Naive B cell (primary cell): ENCODE data around the gene DUSP9. TPM values are rescaled to one million over a fixed set of nuclear protein-coding genes. Genes with fewer than 3 reads are reported as not detected.
A peak's percentile ranks its signal among the peaks of the same experiment; 100 is the strongest.

Source experiments
- ATAC-seq, 2 donors: fragments of 150-1000 bp; cut with Tn5 transposase; 2 replicates each; pipeline ENCODE4 v1.10.0; 2021; ENCODE audit warnings: low read depth in 2 of 2, mild to moderate bottlenecking in 2 of 2, moderate library complexity in 2 of 2
- DNase-seq: peaks from one replicate; pipeline ENCODE4 v3.0.0; 2022
- H3K27ac Mint-ChIP-seq, 6 donors: one replicate each; pipeline ENCODE4 v1.8.0; 2020 to 2022; ENCODE audit warnings: mild to moderate bottlenecking in 6 of 6, mixed read lengths in 6 of 6, moderate library complexity in 5 of 6, inconsistent platforms in 2 of 6
- H3K27me3 Mint-ChIP-seq, 3 donors: one replicate each; pipeline ENCODE4 v1.8.0; 2021 to 2022; ENCODE audit warnings: mixed read lengths in 3 of 3, mild to moderate bottlenecking in 1 of 3
- H3K36me3 Mint-ChIP-seq, 2 donors: one replicate each; pipeline ENCODE4 v1.8.0; 2020 to 2022; ENCODE audit warnings: mixed read lengths in 2 of 2, inconsistent platforms in 1 of 2, mild to moderate bottlenecking in 1 of 2
- H3K4me1 Mint-ChIP-seq, 3 donors: one replicate each; pipeline ENCODE4 v1.8.0; 2020 to 2022; ENCODE audit warnings: mixed read lengths in 3 of 3, inconsistent platforms in 1 of 3, mild to moderate bottlenecking in 1 of 3, moderate library complexity in 1 of 3
- H3K4me3 Mint-ChIP-seq, 8 donors: one replicate each; pipeline ENCODE4 v1.8.0; 2020 to 2022; ENCODE audit warnings: mild to moderate bottlenecking in 8 of 8, mixed read lengths in 8 of 8, moderate library complexity in 8 of 8, inconsistent platforms in 2 of 8
- H3K9me3 Mint-ChIP-seq, 7 donors: one replicate each; pipeline ENCODE4 v1.8.0; 2020 to 2022; ENCODE audit warnings: mixed read lengths in 7 of 7, mild to moderate bottlenecking in 5 of 7, inconsistent platforms in 2 of 7, moderate library complexity in 1 of 7
- polyA plus RNA-seq, 6 donors: library from polyadenylated mRNA; unstranded; fragments of 300-500 nt; fragmentation: Illumina TruSeq; gene quantifications; one replicate each; pipeline ENCODE4 v1.2.3, GENCODE V29; 2021; ENCODE audit warnings: low read depth in 6 of 6

DUSP9 gene
- polyA plus RNA-seq, 6 donors from 2014 or later = not detected

- no peak overlapping the region for H3K4me3 Mint-ChIP-seq
- peaks cover 3 to 23% (median 16%) of the 10 kb centered on the region in 3 donors for H3K27me3 Mint-ChIP-seq
- ATAC-seq = peak; percentile 56 to 62
- peaks cover 0 to 11% (median 4%) of the 10 kb centered on the region in 7 donors for H3K9me3 Mint-ChIP-seq
- peak overlapping the region in 2 of 6 donors; percentile 12 to 60 for H3K27ac Mint-ChIP-seq
- H3K36me3 Mint-ChIP-seq = peaks cover 0 to 5% of the 10 kb centered on the region in 2 donors
- DNase-seq = no peak
- peaks cover 0 to 3% (median 3%) of the 10 kb centered on the region in 3 donors for H3K4me1 Mint-ChIP-seq
These were observed 11.0 kb upstream of the DUSP9 start for GRCh38 chrX:153635788-153636668.

DNA sequence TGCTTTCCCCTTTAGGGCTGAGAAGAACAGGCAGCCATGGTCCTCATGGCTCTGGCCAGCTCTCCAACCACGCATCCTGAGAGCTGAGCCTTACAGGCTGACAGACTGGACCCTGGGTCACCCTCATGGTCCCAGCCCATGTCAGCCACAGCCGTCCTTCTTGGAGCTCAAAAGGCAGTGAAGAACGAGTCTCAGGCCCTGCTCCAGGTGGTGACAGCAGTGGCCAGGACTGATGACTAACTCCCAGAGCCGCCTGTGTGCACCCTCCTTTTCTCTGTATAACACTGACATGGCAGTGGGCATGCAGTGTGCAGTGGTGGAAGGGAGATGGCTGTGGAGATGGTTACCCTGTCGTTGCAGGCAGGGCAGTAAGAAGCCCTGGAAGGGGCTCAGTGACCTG is 10.3 kb upstream of the DUSP9 start:
- H3K27me3 Mint-ChIP-seq = peaks cover 4 to 29% (median 23%) of the 10 kb centered on the region in 3 donors

GRCh38 chrX:153637121-153638040 is 9.6 kb upstream of the DUSP9 start:
- peaks cover 4 to 30% (median 25%) of the 10 kb centered on the region in 3 donors for H3K27me3 Mint-ChIP-seq
- no peak for ATAC-seq
- H3K4me3 Mint-ChIP-seq = no peak overlapping the region
- peaks cover 7 to 10% (median 8%) of the 10 kb centered on the region in 3 donors for H3K4me1 Mint-ChIP-seq
- no peak overlapping the region for H3K27ac Mint-ChIP-seq
- H3K36me3 Mint-ChIP-seq = no peaks in the 10 kb centered on the region
- H3K9me3 Mint-ChIP-seq = peaks cover 0 to 2% (median 0%) of the 10 kb centered on the region in 7 donors
- no peak for DNase-seq

More for the DNA sequence above, 10.3 kb upstream of the DUSP9 start:
- DNase-seq = no peak
- H3K27ac Mint-ChIP-seq = peak overlapping the region in 1 of 6 donors; percentile 12
- H3K4me1 Mint-ChIP-seq = peaks cover 6 to 10% (median 8%) of the 10 kb centered on the region in 3 donors
- ATAC-seq = no peak
- no peaks in the 10 kb centered on the region for H3K36me3 Mint-ChIP-seq
- no peak overlapping the region for H3K4me3 Mint-ChIP-seq
- H3K9me3 Mint-ChIP-seq = peaks cover 0 to 4% (median 0%) of the 10 kb centered on the region in 7 donors

DNA sequence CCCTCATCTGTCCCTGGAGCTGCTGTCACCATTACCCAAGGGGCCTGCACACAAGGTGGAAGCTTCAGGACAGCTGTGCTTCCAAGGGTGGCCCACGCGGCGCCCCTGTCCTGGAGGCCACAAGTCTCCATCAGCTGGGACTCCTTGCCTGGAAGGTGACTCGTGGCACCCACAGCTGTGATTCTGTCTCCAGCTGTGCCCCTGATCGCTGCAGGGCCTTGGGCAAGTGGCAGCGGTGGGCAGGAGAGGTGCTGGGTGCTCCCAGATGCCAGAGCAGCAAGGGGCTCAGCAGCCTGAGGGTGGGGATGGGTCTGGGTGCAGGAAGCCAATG is 9.0 kb upstream of the DUSP9 start:
- ATAC-seq (no peak), DNase-seq (no peak)
- H3K9me3 Mint-ChIP-seq = peaks cover 0 to 2% (median 0%) of the 10 kb centered on the region in 7 donors
- H3K27ac Mint-ChIP-seq = no peak overlapping the region
- no peak overlapping the region for H3K4me3 Mint-ChIP-seq
- H3K27me3 Mint-ChIP-seq = peaks cover 4 to 36% (median 31%) of the 10 kb centered on the region in 3 donors
- no peaks in the 10 kb centered on the region for H3K36me3 Mint-ChIP-seq
- peaks cover 12 to 14% (median 13%) of the 10 kb centered on the region in 3 donors for H3K4me1 Mint-ChIP-seq

- H3K4me3 Mint-ChIP-seq = no peak overlapping the region
- H3K27ac Mint-ChIP-seq = no peak overlapping the region
- peaks cover 4 to 42% (median 37%) of the 10 kb centered on the region in 3 donors for H3K27me3 Mint-ChIP-seq
- peaks cover 15 to 19% (median 18%) of the 10 kb centered on the region in 3 donors for H3K4me1 Mint-ChIP-seq
- DNase-seq (no peak), ATAC-seq (no peak)
- peaks cover 0 to 2% (median 0%) of the 10 kb centered on the region in 7 donors for H3K9me3 Mint-ChIP-seq
- H3K36me3 Mint-ChIP-seq = no peaks in the 10 kb centered on the region
These were observed 8.4 kb upstream of the DUSP9 start for GRCh38 chrX:153638436-153639176.

- no peaks in the 10 kb centered on the region for H3K36me3 Mint-ChIP-seq
These were observed 7.6 kb upstream of the DUSP9 start for GRCh38 chrX:153639177-153640044.

GRCh38 chrX:153640045-153640686 is 6.8 kb upstream of the DUSP9 start:
- no peaks in the 10 kb centered on the region for H3K36me3 Mint-ChIP-seq
- ATAC-seq = no peak
- peaks cover 0 to 1% (median 0%) of the 10 kb centered on the region in 7 donors for H3K9me3 Mint-ChIP-seq
- no peak for DNase-seq
- no peak overlapping the region for H3K27ac Mint-ChIP-seq
- H3K4me1 Mint-ChIP-seq = peaks cover 15 to 19% (median 15%) of the 10 kb centered on the region in 3 donors
- peak overlapping the region in 1 of 8 donors; percentile 63 for H3K4me3 Mint-ChIP-seq
- peaks cover 4 to 41% (median 32%) of the 10 kb centered on the region in 3 donors for H3K27me3 Mint-ChIP-seq

More at GRCh38 chrX:153639177-153640044, 7.6 kb upstream of the DUSP9 start:
- Mint-ChIP-seq H3K27me3 (peaks cover 4 to 39% (median 33%) of the 10 kb centered on the region in 3 donors), H3K4me1 (peaks cover 15 to 19% (median 17%) of the 10 kb centered on the region in 3 donors), H3K9me3 (peaks cover 0 to 3% (median 0%) of the 10 kb centered on the region in 7 donors), H3K27ac (no peak overlapping the region), H3K4me3 (no peak overlapping the region)
- ATAC-seq (no peak), DNase-seq (no peak)

- no peak for ATAC-seq
- H3K9me3 Mint-ChIP-seq = peaks cover 0 to 1% (median 0%) of the 10 kb centered on the region in 7 donors
- no peak overlapping the region for H3K27ac Mint-ChIP-seq
- DNase-seq = no peak
- H3K4me3 Mint-ChIP-seq = peak overlapping the region in 6 of 8 donors; percentile 45 to 73 (median 61)
- peaks cover 12 to 19% (median 15%) of the 10 kb centered on the region in 3 donors for H3K4me1 Mint-ChIP-seq
- peaks cover 9 to 41% (median 36%) of the 10 kb centered on the region in 3 donors for H3K27me3 Mint-ChIP-seq
- H3K36me3 Mint-ChIP-seq = no peaks in the 10 kb centered on the region
These were observed 6.0 kb upstream of the DUSP9 start for GRCh38 chrX:153640736-153641575.

- H3K4me1 Mint-ChIP-seq = peaks cover 14 to 25% (median 20%) of the 10 kb centered on the region in 3 donors
- peak overlapping the region in 5 of 8 donors; percentile 15 to 73 (median 68) for H3K4me3 Mint-ChIP-seq
- H3K36me3 Mint-ChIP-seq = no peaks in the 10 kb centered on the region
- peaks cover 0 to 1% (median 0%) of the 10 kb centered on the region in 7 donors for H3K9me3 Mint-ChIP-seq
- DNase-seq (no peak), ATAC-seq (no peak)
- no peak overlapping the region for H3K27ac Mint-ChIP-seq
- H3K27me3 Mint-ChIP-seq = peaks cover 13 to 46% (median 42%) of the 10 kb centered on the region in 3 donors
These were observed 5.4 kb upstream of the DUSP9 start for GRCh38 chrX:153641627-153642026.

DNA sequence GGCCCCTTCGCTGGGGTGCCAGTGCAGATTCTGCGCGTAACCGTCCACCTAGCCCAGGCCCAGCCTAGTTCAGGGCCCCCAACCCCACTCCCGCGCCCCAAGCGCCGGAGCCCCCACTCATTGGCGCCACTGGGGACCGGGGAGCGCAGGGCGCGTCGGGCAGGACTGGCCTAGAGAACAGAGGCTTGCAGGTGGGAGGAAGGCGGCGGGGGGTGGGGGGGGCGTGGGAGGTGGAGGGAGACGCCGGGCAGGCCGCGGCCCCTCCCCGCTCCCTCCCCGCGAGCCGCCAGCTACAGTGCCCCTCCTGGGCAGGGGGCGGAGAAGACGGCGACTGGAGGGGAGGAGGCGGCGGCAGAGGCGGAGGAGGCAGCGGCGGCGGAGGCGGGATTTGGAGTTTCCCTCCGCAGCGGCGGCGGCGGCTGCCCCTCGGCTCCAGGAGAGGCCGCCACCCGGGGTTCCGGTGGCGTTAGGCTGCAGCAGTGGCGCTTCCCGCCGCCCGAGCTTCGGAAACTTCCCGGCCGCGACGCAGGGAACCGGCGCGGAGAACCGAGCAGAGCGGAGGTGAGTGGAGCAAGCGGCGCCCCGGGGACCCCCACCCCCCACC is 4.8 kb upstream of the DUSP9 start:
- H3K4me3 Mint-ChIP-seq = peak overlapping the region in 3 of 8 donors; percentile 68 to 73 (median 70)
- ATAC-seq (peak; percentile 36 to 39), DNase-seq (no peak)
- H3K27ac Mint-ChIP-seq = no peak overlapping the region
- H3K4me1 Mint-ChIP-seq = peaks cover 14 to 25% (median 20%) of the 10 kb centered on the region in 3 donors
- H3K27me3 Mint-ChIP-seq = peaks cover 13 to 46% (median 42%) of the 10 kb centered on the region in 3 donors
- H3K9me3 Mint-ChIP-seq = peaks cover 0 to 1% (median 0%) of the 10 kb centered on the region in 7 donors
- H3K36me3 Mint-ChIP-seq = no peaks in the 10 kb centered on the region
